Loucy (cell line): ENCODE data around the gene CD177.

Experiments used
- EZH2phosphoT487 ChIP-seq: fragments of 200-600 bp; IDR thresholded peaks from 2 replicates; pipeline ENCODE4 v1.6.1; 2018; ENCODE audit warnings: antibody characterized with exemption, mild to moderate bottlenecking, moderate library complexity, borderline replicate concordance
- TF ChIP-seq, protein P1 (sequence below): fragments of 200-600 bp; sonication (generic); conservative IDR thresholded peaks from 2 replicates; pipeline ENCODE4 v1.5.1; 2014; ENCODE audit warnings: mild to moderate bottlenecking, antibody characterized with exemption, low read length

DNA sequence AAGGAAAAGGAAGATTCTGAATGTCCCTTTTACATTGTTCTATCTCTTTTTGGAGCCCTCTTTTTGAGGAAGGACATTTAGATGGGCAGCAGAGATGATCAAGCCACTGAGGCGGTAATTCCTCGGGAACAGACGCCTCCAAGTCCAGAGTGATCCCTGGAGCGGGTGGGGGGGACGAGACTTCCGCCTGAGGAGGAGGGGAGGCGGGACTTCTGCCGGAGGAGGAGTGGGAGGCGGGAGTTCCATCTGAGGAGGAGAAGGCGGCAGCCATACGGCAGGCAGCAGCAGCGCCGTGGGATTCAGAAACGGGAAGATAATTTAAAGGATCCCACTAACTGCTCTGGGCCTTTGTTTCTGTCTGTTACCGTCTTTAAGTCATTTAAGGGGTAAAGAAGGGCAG, 37.6 kb upstream of the CD177 start:
- no peak for TF ChIP-seq EZH2phosphoT487
- TF ChIP-seq, protein P1, sequence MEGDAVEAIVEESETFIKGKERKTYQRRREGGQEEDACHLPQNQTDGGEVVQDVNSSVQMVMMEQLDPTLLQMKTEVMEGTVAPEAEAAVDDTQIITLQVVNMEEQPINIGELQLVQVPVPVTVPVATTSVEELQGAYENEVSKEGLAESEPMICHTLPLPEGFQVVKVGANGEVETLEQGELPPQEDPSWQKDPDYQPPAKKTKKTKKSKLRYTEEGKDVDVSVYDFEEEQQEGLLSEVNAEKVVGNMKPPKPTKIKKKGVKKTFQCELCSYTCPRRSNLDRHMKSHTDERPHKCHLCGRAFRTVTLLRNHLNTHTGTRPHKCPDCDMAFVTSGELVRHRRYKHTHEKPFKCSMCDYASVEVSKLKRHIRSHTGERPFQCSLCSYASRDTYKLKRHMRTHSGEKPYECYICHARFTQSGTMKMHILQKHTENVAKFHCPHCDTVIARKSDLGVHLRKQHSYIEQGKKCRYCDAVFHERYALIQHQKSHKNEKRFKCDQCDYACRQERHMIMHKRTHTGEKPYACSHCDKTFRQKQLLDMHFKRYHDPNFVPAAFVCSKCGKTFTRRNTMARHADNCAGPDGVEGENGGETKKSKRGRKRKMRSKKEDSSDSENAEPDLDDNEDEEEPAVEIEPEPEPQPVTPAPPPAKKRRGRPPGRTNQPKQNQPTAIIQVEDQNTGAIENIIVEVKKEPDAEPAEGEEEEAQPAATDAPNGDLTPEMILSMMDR: no peak
